Measurements from ENCODE around the gene CMC2.

GRCh38 chr16:81029930-81030604 lies 23.4 kb upstream of the CMC2 start:
- no peak for TF ChIP-seq HDAC6 (IDR thresholded peaks at IDR 0.05; ENCODE audit: unreplicated experiment)
- no peak for TF ChIP-seq CTCF (IDR thresholded peaks at IDR 0.05 in 2 of 3, conservative IDR thresholded peaks at IDR 0.05 in 1 of 3; ENCODE audit: control insufficient read depth in 2 of 3, extremely low read depth in 1 of 3, insufficient read depth in 1 of 3, low read depth in 3 of 3, low read length in 3 of 3)
- TF ChIP-seq LARP7 (IDR thresholded peaks at IDR 0.05), result no peak
- no peak for TF ChIP-seq EZH2 (IDR thresholded peaks at IDR 0.05; ENCODE audit: borderline replicate concordance, control insufficient read depth, low read depth, low read length)
- no peak for TF ChIP-seq RAD21 (IDR thresholded peaks at IDR 0.05; ENCODE audit: insufficient read depth, low read depth, low read length)
- no peak for TF ChIP-seq ZNF687 (IDR thresholded peaks at IDR 0.05)
- TF ChIP-seq SP1 (IDR thresholded peaks at IDR 0.05; ENCODE audit: low read depth, low read length), result no peak
- no peak for TF ChIP-seq YBX1 (IDR thresholded peaks at IDR 0.05)

All from GM12878 (cell line).